ENCODE measurements around the gene GRIK2. TPM values are rescaled to one million over a fixed set of nuclear protein-coding genes. Genes with fewer than 3 reads are reported as not detected.

The GRIK2 gene
- total RNA-seq, 4 donors from 2014 or later, result 4.7 to 16.2 (median 7.5) TPM

DNA sequence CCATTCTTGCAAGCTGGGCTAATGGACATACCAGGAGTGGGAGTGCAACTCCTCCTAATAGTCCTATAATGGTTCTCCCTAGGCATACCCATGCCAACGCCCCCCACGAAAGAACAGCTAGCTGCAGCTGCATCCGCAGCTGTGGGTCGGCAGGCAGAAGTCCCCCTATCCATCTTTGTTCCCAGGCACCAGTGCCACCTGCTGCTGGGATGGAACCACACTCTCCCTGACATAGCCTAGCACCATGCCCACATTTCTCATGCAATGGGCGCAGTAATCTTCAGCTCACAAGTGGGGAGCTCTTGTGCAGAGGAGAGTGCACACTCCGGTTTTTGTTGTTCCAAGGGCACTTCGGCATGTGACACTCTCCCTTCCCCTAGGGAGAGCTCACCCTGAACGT, 567.8 kb downstream of the GRIK2 start:
- Histone ChIP-seq H3K27ac (no peak overlapping the region), H3K4me1 (no peaks in the 10 kb centered on the region), H3K4me3 (no peak overlapping the region), H3K36me3 (no peaks in the 10 kb centered on the region), H3K27me3 (no peaks in the 10 kb centered on the region), H3K9me3 (peaks cover 0 to 26% (median 6%) of the 10 kb centered on the region in 4 donors)
- DNase-seq (ENCODE audit: low spot score in 2 of 2), result no peak
- WGBS, 2 donors, result 88 to 94% methylated on average over 7 to 8 of the region's 8 CpGs
- TF ChIP-seq EP300 (IDR thresholded peaks at IDR 0.05), result no peak
- TF ChIP-seq, protein P1, sequence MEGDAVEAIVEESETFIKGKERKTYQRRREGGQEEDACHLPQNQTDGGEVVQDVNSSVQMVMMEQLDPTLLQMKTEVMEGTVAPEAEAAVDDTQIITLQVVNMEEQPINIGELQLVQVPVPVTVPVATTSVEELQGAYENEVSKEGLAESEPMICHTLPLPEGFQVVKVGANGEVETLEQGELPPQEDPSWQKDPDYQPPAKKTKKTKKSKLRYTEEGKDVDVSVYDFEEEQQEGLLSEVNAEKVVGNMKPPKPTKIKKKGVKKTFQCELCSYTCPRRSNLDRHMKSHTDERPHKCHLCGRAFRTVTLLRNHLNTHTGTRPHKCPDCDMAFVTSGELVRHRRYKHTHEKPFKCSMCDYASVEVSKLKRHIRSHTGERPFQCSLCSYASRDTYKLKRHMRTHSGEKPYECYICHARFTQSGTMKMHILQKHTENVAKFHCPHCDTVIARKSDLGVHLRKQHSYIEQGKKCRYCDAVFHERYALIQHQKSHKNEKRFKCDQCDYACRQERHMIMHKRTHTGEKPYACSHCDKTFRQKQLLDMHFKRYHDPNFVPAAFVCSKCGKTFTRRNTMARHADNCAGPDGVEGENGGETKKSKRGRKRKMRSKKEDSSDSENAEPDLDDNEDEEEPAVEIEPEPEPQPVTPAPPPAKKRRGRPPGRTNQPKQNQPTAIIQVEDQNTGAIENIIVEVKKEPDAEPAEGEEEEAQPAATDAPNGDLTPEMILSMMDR (IDR thresholded peaks at IDR 0.05), result no peak
- no peak for TF ChIP-seq POLR2A (IDR thresholded peaks at IDR 0.05)

DNA sequence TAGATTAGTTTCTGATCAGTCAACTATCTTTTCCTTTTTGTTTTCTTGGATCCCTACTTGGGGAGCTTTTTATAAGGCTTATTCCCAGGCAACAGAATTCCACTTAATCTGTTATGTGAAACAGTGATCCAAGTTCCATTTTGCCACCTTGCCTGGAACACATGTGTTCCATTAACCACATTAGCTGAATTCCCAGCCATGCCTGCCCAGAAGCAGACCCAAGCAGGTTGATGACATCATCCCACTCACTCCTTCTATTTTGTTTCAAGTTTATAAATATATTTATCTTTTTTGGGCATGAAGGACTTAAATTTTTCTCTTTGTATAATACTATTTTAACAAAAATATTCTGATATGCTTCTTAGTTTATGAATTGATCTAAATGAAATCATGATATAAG, 587.4 kb downstream of the GRIK2 start:
- no peak for DNase-seq (ENCODE audit: low spot score in 2 of 2)
- Histone ChIP-seq H3K9me3 (no peaks in the 10 kb centered on the region), H3K4me1 (no peaks in the 10 kb centered on the region), H3K4me3 (no peak overlapping the region), H3K27ac (no peak overlapping the region), H3K36me3 (no peaks in the 10 kb centered on the region), H3K27me3 (no peaks in the 10 kb centered on the region)
- no peak for TF ChIP-seq EP300 (IDR thresholded peaks at IDR 0.05)
- TF ChIP-seq POLR2A (IDR thresholded peaks at IDR 0.05), result no peak
- TF ChIP-seq, protein P1 (IDR thresholded peaks at IDR 0.05), result no peak

GRCh38 chr6:101986476-101986875, 593.0 kb downstream of the GRIK2 start:
- H3K27ac ChIP-seq, result no peak overlapping the region
- no peaks in the 10 kb centered on the region for H3K36me3 ChIP-seq
- no peak for DNase-seq (ENCODE audit: low spot score in 2 of 2)
- H3K27me3 ChIP-seq, result no peaks in the 10 kb centered on the region
- H3K4me3 ChIP-seq, result no peak overlapping the region
- TF ChIP-seq POLR2A (IDR thresholded peaks at IDR 0.05), result no peak
- TF ChIP-seq, protein P1 (IDR thresholded peaks at IDR 0.05), result no peak
- TF ChIP-seq EP300 (IDR thresholded peaks at IDR 0.05), result no peak
- H3K9me3 ChIP-seq, result no peaks in the 10 kb centered on the region
- no peaks in the 10 kb centered on the region for H3K4me1 ChIP-seq
- WGBS, 2 donors, result 89 to 91% methylated on average over 3 of the region's 3 CpGs

DNA sequence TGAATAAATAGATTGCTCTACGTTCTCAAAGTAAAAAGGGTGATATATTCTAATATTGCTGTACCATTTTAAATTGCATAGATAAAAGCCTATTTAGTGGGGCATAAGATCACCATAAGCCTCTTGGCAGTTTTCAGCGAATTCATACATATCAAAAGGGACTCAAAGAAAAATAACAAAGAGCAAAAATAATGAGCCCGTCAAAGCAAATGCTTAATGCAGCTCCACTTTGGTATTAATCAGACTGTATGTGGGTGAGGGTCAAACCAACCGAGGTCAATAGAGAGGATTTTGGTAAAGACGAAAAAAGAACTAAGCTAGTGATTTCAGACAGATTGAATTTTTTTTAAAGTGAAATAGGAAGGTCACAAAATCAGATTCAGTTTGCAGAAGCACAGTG, 598.8 kb downstream of the GRIK2 start:
- Histone ChIP-seq H3K27me3 (no peaks in the 10 kb centered on the region), H3K9me3 (no peaks in the 10 kb centered on the region), H3K4me3 (no peak overlapping the region), H3K36me3 (no peaks in the 10 kb centered on the region), H3K4me1 (no peaks in the 10 kb centered on the region), H3K27ac (no peak overlapping the region)
- 38 to 39% methylated on average over 5 of the region's 5 CpGs for WGBS, 2 donors
- TF ChIP-seq EP300 (IDR thresholded peaks at IDR 0.05), result no peak
- no peak for TF ChIP-seq POLR2A (IDR thresholded peaks at IDR 0.05)
- TF ChIP-seq, protein P1 (IDR thresholded peaks at IDR 0.05), result no peak
- DNase-seq (ENCODE audit: low spot score in 2 of 2), result no peak

- TF ChIP-seq EP300 (IDR thresholded peaks at IDR 0.05) (no peak), POLR2A (IDR thresholded peaks at IDR 0.05) (no peak)
- TF ChIP-seq, protein P1 (IDR thresholded peaks at IDR 0.05), result no peak
- no peaks in the 10 kb centered on the region for H3K27me3 ChIP-seq
Observed at GRCh38 chr6:101994521-101994920, 601.0 kb downstream of the GRIK2 start.

More at GRCh38 chr6:101994521-101994920, 601.0 kb downstream of the GRIK2 start:
- Histone ChIP-seq H3K36me3 (no peaks in the 10 kb centered on the region), H3K4me1 (no peaks in the 10 kb centered on the region), H3K4me3 (no peak overlapping the region), H3K27ac (no peak overlapping the region), H3K9me3 (no peaks in the 10 kb centered on the region)
- no peak for DNase-seq (ENCODE audit: low spot score in 2 of 2)

Measured in tibial nerve (tissue), 4 donors.